ENCODE measurements around the gene PTPRE.

The PTPRE gene

DNA sequence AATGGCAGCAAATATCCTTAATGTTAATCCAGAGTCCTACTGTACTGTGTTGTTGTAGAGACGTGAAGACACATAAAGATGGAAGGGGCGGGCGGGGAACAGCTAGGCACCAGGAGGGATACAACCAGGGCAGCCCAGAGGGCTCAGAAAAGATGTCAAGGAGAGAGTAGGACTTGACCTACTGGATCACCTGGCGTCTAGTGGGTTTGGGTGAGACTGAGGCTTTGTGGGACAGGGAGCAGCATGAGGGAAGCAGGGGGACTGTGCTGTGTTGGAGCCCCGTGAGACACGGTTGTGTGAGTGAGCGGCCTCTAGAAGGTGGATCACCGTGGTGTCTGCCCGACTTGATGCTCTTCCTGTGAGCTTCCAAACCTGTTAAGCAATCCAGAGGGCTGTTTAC lies 68.0 kb downstream of the PTPRE start:
- H3K4me1 ChIP-seq (ENCODE audit: control insufficient read depth in 2 of 2, insufficient read depth in 2 of 2, low read length in 2 of 2) = peaks cover 0 to 2% of the 10 kb centered on the region in 2 donors
- H3K9ac ChIP-seq (ENCODE audit: low read depth in 1 of 2, low read length in 2 of 2) = no peak overlapping the region
- no peak overlapping the region for H3K27ac ChIP-seq (ENCODE audit: low read depth in 2 of 2, low read length in 2 of 2)
- no peaks in the 10 kb centered on the region for H3K9me3 ChIP-seq (ENCODE audit: control insufficient read depth in 2 of 2, low read length in 2 of 2)
- no peak overlapping the region for H3K4me3 ChIP-seq (ENCODE audit: low read length in 2 of 2)
- H3K36me3 ChIP-seq (ENCODE audit: control insufficient read depth in 2 of 2, insufficient read depth in 2 of 2, low read length in 2 of 2) = no peaks in the 10 kb centered on the region
- no peaks in the 10 kb centered on the region for H3K27me3 ChIP-seq (ENCODE audit: control insufficient read depth in 2 of 2, insufficient read depth in 2 of 2, low read length in 2 of 2)

DNA sequence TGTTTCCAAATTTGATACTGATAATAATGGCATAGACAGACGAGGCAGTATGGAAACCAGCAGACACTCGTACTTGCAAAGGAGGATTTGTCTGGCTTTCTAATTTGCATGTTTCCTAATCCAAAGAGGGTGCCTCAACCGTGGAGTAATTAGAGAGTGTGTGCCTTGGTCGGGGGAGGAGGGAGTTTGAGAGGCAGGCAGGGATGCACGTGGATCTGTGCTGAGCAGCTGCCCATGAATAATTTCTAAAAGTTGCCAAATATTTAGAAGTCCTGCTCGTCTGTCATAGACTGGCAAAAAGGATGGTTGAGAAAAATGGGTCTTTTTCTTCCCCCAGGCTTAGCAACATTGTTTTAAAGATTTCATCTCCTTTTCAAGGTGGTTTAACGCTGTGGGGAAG lies 69.4 kb downstream of the PTPRE start:
- Histone ChIP-seq H3K36me3 (ENCODE audit: control insufficient read depth in 2 of 2, insufficient read depth in 2 of 2, low read length in 2 of 2) (no peaks in the 10 kb centered on the region), H3K27me3 (ENCODE audit: control insufficient read depth in 2 of 2, insufficient read depth in 2 of 2, low read length in 2 of 2) (no peaks in the 10 kb centered on the region), H3K9me3 (ENCODE audit: control insufficient read depth in 2 of 2, low read length in 2 of 2) (no peaks in the 10 kb centered on the region), H3K4me1 (ENCODE audit: control insufficient read depth in 2 of 2, insufficient read depth in 2 of 2, low read length in 2 of 2) (peaks cover 0 to 2% of the 10 kb centered on the region in 2 donors), H3K27ac (ENCODE audit: low read depth in 2 of 2, low read length in 2 of 2) (peak overlapping the region in 1 of 2 donors; percentile 53), H3K9ac (ENCODE audit: low read depth in 1 of 2, low read length in 2 of 2) (no peak overlapping the region), H3K4me3 (ENCODE audit: low read length in 2 of 2) (no peak overlapping the region)

DNA sequence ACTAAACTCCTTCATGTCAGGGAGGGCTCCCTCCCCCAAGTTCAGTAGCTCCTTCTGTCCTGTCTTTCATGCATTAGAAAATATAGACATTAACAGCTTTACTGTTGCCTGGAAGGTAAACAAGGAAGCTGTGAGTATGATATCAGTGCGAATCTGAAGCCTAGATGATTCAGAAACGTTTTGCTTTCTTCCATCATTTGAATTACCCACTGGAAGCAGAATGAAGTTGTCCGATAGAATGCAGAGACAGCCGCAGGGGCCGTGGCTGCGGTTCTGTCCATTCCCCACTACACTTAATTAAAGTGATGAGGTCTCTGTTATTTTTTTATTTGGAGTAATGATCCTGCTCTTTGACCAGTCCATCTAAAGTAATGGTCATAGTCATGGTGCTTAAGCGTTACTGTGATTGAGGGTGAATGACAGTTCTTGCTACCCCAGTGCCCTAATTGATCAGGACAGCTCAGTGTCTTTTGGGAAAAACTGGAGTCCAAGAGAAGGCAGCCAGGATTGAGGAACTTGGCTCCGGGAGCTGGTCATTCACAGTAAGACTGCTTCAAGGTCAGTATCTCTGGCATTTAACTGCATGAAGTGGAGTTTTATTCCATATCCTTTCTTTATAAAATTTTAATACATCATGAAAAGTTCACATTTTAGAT lies 69.9 kb downstream of the PTPRE start:
- Histone ChIP-seq H3K36me3 (ENCODE audit: control insufficient read depth in 2 of 2, insufficient read depth in 2 of 2, low read length in 2 of 2) (no peaks in the 10 kb centered on the region), H3K9ac (ENCODE audit: low read depth in 1 of 2, low read length in 2 of 2) (no peak overlapping the region), H3K27me3 (ENCODE audit: control insufficient read depth in 2 of 2, insufficient read depth in 2 of 2, low read length in 2 of 2) (no peaks in the 10 kb centered on the region), H3K4me1 (ENCODE audit: control insufficient read depth in 2 of 2, insufficient read depth in 2 of 2, low read length in 2 of 2) (peaks cover 0 to 2% of the 10 kb centered on the region in 2 donors), H3K27ac (ENCODE audit: low read depth in 2 of 2, low read length in 2 of 2) (peak overlapping the region in 1 of 2 donors; percentile 53), H3K4me3 (ENCODE audit: low read length in 2 of 2) (no peak overlapping the region), H3K9me3 (ENCODE audit: control insufficient read depth in 2 of 2, low read length in 2 of 2) (no peaks in the 10 kb centered on the region)

DNA sequence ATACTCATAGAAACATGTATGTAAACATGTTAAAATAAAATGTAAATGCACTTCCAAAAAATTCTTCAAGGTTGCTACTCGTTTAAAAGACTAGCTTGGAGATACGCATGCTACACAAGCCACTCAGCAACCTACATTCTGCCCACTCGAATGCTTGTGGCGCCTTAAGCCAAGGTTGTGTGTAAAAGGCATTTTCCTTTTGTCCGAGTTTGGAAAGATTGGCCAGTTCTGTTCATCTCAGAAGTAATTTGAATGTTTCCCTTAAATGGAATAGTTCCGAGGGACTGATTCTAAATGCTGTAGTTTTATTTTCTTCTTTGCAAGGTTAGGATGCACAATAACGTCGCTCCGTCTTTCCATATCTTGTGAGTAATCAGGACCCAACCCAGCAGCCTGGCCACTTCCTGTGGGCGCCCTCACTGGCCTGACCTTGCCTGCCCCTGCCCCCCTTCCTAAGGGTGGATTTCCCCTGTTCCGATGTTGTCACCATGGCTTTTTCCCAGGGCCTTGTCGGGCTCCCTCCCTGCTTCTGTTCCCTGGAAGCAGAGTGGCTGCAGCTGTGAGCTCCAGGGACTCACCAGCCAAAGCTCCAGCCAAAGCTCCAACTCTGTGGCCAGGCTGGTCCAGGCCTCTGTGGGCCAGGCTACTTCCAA lies 70.6 kb downstream of the PTPRE start:
- peak overlapping the region; percentile 40 to 53 for H3K27ac ChIP-seq (ENCODE audit: low read depth in 2 of 2, low read length in 2 of 2)
- H3K9ac ChIP-seq (ENCODE audit: low read depth in 1 of 2, low read length in 2 of 2) = no peak overlapping the region
- H3K4me3 ChIP-seq (ENCODE audit: low read length in 2 of 2) = peak overlapping the region in 1 of 2 donors; percentile 32
- H3K27me3 ChIP-seq (ENCODE audit: control insufficient read depth in 2 of 2, insufficient read depth in 2 of 2, low read length in 2 of 2) = no peaks in the 10 kb centered on the region
- no peaks in the 10 kb centered on the region for H3K36me3 ChIP-seq (ENCODE audit: control insufficient read depth in 2 of 2, insufficient read depth in 2 of 2, low read length in 2 of 2)
- H3K4me1 ChIP-seq (ENCODE audit: control insufficient read depth in 2 of 2, insufficient read depth in 2 of 2, low read length in 2 of 2) = peaks cover 0 to 2% of the 10 kb centered on the region in 2 donors
- no peaks in the 10 kb centered on the region for H3K9me3 ChIP-seq (ENCODE audit: control insufficient read depth in 2 of 2, low read length in 2 of 2)

DNA sequence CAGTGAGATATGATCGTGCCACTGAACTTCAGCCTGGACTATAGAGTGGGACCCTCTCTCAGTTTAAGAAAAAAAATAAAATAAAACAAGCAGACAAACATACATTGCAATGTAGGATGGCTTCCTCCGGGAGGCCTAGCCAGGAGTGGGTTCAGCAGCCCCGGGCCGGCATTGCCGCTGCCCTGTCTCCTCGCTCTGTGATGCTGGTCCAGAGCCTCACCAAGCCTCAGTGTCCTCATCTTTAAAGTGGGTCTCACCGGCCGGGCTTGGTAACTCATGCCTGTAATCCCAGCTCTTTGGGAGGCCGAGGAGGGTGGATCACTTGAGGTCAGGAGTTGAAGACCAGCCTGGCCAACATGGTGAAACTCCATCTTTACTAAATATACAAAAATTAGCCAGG lies 71.6 kb downstream of the PTPRE start:
- no peaks in the 10 kb centered on the region for H3K36me3 ChIP-seq (ENCODE audit: control insufficient read depth in 2 of 2, insufficient read depth in 2 of 2, low read length in 2 of 2)
- H3K9ac ChIP-seq (ENCODE audit: low read depth in 1 of 2, low read length in 2 of 2) = no peak overlapping the region
- no peaks in the 10 kb centered on the region for H3K9me3 ChIP-seq (ENCODE audit: control insufficient read depth in 2 of 2, low read length in 2 of 2)
- H3K4me1 ChIP-seq (ENCODE audit: control insufficient read depth in 2 of 2, insufficient read depth in 2 of 2, low read length in 2 of 2) = peaks cover 0 to 2% of the 10 kb centered on the region in 2 donors
- H3K4me3 ChIP-seq (ENCODE audit: low read length in 2 of 2) = no peak overlapping the region
- H3K27me3 ChIP-seq (ENCODE audit: control insufficient read depth in 2 of 2, insufficient read depth in 2 of 2, low read length in 2 of 2) = no peaks in the 10 kb centered on the region
- H3K27ac ChIP-seq (ENCODE audit: low read depth in 2 of 2, low read length in 2 of 2) = peak overlapping the region; percentile 27 to 53

DNA sequence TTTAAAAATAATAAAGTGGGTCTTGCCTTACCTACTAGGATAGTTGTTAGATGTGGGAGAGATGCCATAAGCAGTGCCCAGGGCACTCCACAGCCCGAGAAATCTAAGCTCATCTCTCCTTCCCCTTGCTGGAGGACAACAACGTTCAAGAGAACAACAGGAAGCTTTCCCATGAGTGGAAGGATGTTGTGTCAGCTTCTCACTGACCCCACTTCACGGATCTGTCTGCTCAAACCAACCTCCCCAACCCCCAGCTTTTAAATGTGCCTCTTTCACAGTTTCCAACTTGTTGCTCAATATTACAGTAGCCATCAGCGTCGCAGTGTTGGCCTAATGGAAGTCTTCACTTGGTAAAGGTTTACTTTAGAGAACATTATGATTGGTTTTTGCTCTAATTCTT lies 72.1 kb downstream of the PTPRE start:
- Histone ChIP-seq H3K4me3 (ENCODE audit: low read length in 2 of 2) (no peak overlapping the region), H3K27me3 (ENCODE audit: control insufficient read depth in 2 of 2, insufficient read depth in 2 of 2, low read length in 2 of 2) (no peaks in the 10 kb centered on the region), H3K9me3 (ENCODE audit: control insufficient read depth in 2 of 2, low read length in 2 of 2) (no peaks in the 10 kb centered on the region), H3K4me1 (ENCODE audit: control insufficient read depth in 2 of 2, insufficient read depth in 2 of 2, low read length in 2 of 2) (peaks cover 0 to 2% of the 10 kb centered on the region in 2 donors), H3K9ac (ENCODE audit: low read depth in 1 of 2, low read length in 2 of 2) (no peak overlapping the region), H3K36me3 (ENCODE audit: control insufficient read depth in 2 of 2, insufficient read depth in 2 of 2, low read length in 2 of 2) (no peaks in the 10 kb centered on the region), H3K27ac (ENCODE audit: low read depth in 2 of 2, low read length in 2 of 2) (no peak overlapping the region)

DNA sequence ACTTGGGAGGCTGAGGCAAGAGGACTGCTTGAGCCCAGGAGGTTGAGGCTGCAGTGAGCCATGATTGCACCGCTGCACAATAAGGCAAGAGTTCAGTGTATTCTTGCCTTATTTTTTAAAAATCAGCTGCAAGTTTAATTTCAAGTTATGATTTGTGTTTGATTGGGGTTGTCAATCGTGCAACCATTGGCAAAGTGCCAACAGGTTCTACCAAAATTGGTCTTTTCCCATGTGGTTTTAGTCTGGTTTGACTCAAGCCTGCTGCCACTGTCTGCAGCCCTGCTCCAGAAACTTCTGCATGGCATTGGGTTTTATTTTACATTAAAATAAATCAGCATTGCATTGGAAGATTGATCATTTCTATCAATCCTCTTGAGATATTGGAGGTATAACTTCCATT lies 72.7 kb downstream of the PTPRE start:
- peaks cover 0 to 2% of the 10 kb centered on the region in 2 donors for H3K4me1 ChIP-seq (ENCODE audit: control insufficient read depth in 2 of 2, insufficient read depth in 2 of 2, low read length in 2 of 2)
- no peaks in the 10 kb centered on the region for H3K27me3 ChIP-seq (ENCODE audit: control insufficient read depth in 2 of 2, insufficient read depth in 2 of 2, low read length in 2 of 2)
- no peaks in the 10 kb centered on the region for H3K9me3 ChIP-seq (ENCODE audit: control insufficient read depth in 2 of 2, low read length in 2 of 2)
- no peaks in the 10 kb centered on the region for H3K36me3 ChIP-seq (ENCODE audit: control insufficient read depth in 2 of 2, insufficient read depth in 2 of 2, low read length in 2 of 2)
- H3K27ac ChIP-seq (ENCODE audit: low read depth in 2 of 2, low read length in 2 of 2) = no peak overlapping the region
- no peak overlapping the region for H3K9ac ChIP-seq (ENCODE audit: low read depth in 1 of 2, low read length in 2 of 2)
- H3K4me3 ChIP-seq (ENCODE audit: low read length in 2 of 2) = no peak overlapping the region

DNA sequence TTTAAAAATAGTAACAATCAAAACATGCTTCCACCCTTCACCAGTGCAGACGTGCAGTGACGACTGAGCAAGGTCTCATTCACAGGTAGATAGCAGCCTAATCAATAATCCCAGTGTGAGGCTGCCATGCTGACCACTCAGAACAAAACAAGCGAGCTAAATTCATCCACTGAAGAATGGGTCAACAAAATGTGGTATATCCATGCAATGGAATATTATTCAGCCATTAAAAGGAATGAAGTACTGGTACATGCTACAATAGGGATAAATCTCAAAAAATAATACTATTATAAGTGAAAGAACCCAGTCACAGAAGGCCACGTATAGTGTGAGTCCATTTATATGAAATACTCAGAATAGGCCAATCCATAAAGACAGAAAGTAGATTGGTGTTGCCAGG lies 74.0 kb downstream of the PTPRE start:
- Histone ChIP-seq H3K27ac (ENCODE audit: low read depth in 2 of 2, low read length in 2 of 2) (no peak overlapping the region), H3K4me1 (ENCODE audit: control insufficient read depth in 2 of 2, insufficient read depth in 2 of 2, low read length in 2 of 2) (peaks cover 0 to 2% of the 10 kb centered on the region in 2 donors), H3K9me3 (ENCODE audit: control insufficient read depth in 2 of 2, low read length in 2 of 2) (no peaks in the 10 kb centered on the region), H3K9ac (ENCODE audit: low read depth in 1 of 2, low read length in 2 of 2) (no peak overlapping the region), H3K36me3 (ENCODE audit: control insufficient read depth in 2 of 2, insufficient read depth in 2 of 2, low read length in 2 of 2) (no peaks in the 10 kb centered on the region), H3K4me3 (ENCODE audit: low read length in 2 of 2) (no peak overlapping the region), H3K27me3 (ENCODE audit: control insufficient read depth in 2 of 2, insufficient read depth in 2 of 2, low read length in 2 of 2) (no peaks in the 10 kb centered on the region)

DNA sequence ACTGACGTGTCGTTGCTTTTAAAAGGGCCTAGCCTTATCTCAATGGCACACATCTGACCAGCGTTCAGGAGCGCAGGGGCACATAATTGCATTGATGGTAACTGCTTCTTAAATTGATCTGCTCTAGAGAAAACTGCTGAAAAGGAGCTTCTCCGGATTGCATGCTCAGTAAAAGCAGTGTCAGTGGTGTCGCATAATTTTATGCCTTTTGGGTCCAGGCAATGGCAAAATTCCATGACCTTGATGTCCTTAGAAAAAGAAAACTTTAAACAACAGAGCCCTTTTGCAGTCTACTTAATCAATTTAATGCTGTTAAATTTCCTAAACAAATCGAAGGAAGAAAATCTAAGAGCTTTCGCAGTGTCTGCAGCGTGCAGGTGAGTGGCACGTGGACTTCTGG lies 75.7 kb downstream of the PTPRE start:
- no peak overlapping the region for H3K9ac ChIP-seq (ENCODE audit: low read depth in 1 of 2, low read length in 2 of 2)
- peaks cover 0 to 2% of the 10 kb centered on the region in 2 donors for H3K4me1 ChIP-seq (ENCODE audit: control insufficient read depth in 2 of 2, insufficient read depth in 2 of 2, low read length in 2 of 2)
- H3K4me3 ChIP-seq (ENCODE audit: low read length in 2 of 2) = no peak overlapping the region
- H3K27me3 ChIP-seq (ENCODE audit: control insufficient read depth in 2 of 2, insufficient read depth in 2 of 2, low read length in 2 of 2) = no peaks in the 10 kb centered on the region
- H3K36me3 ChIP-seq (ENCODE audit: control insufficient read depth in 2 of 2, insufficient read depth in 2 of 2, low read length in 2 of 2) = no peaks in the 10 kb centered on the region
- H3K9me3 ChIP-seq (ENCODE audit: control insufficient read depth in 2 of 2, low read length in 2 of 2) = no peaks in the 10 kb centered on the region
- H3K27ac ChIP-seq (ENCODE audit: low read depth in 2 of 2, low read length in 2 of 2) = no peak overlapping the region

DNA sequence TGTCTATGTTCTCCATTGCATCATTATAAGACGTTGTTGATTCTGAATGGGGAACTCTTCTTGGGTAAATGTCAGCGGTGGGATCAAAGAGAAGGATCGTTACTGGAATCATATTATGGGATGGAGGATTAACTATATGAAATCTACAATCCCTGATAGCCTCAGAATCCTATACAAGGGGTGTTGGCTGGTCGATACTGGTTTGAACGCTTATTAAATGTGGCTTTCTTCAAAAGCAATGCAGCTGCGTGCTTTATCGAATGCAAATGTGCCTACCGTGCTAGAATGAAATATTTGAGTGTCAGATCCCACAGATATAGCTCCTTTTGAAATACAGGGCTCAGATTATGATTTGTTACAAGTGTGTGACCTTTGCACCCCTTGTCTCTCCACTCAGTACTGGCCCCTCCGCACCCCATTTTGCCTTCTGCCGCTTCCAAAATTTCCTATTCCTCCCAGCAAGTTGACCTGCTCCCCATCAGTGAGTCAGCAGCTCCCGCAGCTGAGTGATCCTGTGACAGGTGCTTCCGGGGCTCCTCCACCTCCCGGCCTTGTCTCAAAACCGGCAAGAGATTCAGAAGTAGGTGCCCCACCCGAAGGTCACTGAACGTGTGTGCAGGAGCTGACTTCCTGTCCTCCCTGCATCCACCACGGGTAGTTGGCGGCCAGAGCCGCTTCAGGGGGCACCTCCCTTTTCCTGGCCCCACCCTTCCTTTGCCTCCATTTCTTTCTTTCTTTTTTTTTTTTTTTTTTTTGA lies 76.6 kb downstream of the PTPRE start:
- Histone ChIP-seq H3K27ac (ENCODE audit: low read depth in 2 of 2, low read length in 2 of 2) (no peak overlapping the region), H3K4me1 (ENCODE audit: control insufficient read depth in 2 of 2, insufficient read depth in 2 of 2, low read length in 2 of 2) (no peaks in the 10 kb centered on the region)

More for the DNA sequence above, 76.6 kb downstream of the PTPRE start:
- Histone ChIP-seq H3K9ac (ENCODE audit: low read depth in 1 of 2, low read length in 2 of 2) (no peak overlapping the region), H3K36me3 (ENCODE audit: control insufficient read depth in 2 of 2, insufficient read depth in 2 of 2, low read length in 2 of 2) (no peaks in the 10 kb centered on the region), H3K9me3 (ENCODE audit: control insufficient read depth in 2 of 2, low read length in 2 of 2) (no peaks in the 10 kb centered on the region), H3K4me3 (ENCODE audit: low read length in 2 of 2) (no peak overlapping the region), H3K27me3 (ENCODE audit: control insufficient read depth in 2 of 2, insufficient read depth in 2 of 2, low read length in 2 of 2) (no peaks in the 10 kb centered on the region)
